Osteocyte (in vitro differentiated cells): Measurements from ENCODE around the gene KLHDC7B. TPM values are rescaled to one million over a fixed set of nuclear protein-coding genes. Genes with fewer than 3 reads are reported as not detected.

Source experiments
- DNase-seq: peaks from one replicate; pipeline ENCODE4 v3.0.0; 2021; ENCODE audit warnings: mixed read lengths; ENCODE audit not compliant: unreplicated experiment; ENCODE audit errors: extremely low spot score
- H3K27ac Mint-ChIP-seq: one replicate; pipeline ENCODE4 v1.8.0; 2021; ENCODE audit warnings: mild to moderate bottlenecking, mixed read lengths; ENCODE audit not compliant: unreplicated experiment
- H3K27me3 Mint-ChIP-seq: one replicate; pipeline ENCODE4 v1.8.0; 2021; ENCODE audit warnings: mixed read lengths; ENCODE audit not compliant: unreplicated experiment
- H3K36me3 Mint-ChIP-seq: one replicate; pipeline ENCODE4 v1.8.0; 2021; ENCODE audit warnings: mixed read lengths; ENCODE audit not compliant: unreplicated experiment
- H3K4me1 Mint-ChIP-seq: one replicate; pipeline ENCODE4 v1.8.0; 2021; ENCODE audit warnings: mixed read lengths; ENCODE audit not compliant: unreplicated experiment
- H3K4me3 Mint-ChIP-seq: one replicate; pipeline ENCODE4 v1.8.0; 2021; ENCODE audit warnings: mild to moderate bottlenecking, moderate library complexity, mixed read lengths; ENCODE audit not compliant: unreplicated experiment
- H3K9me3 Mint-ChIP-seq: one replicate; pipeline ENCODE4 v1.8.0; 2021; ENCODE audit warnings: mixed read lengths; ENCODE audit not compliant: unreplicated experiment
- total RNA-seq: library from RNA; stranded (reverse); gene quantifications from 2 replicates; pipeline ENCODE4 v1.2.1, GENCODE V29; 2021
- TF ChIP-seq, protein P1 (sequence below): fragments of 200-600 bp; sonication (generic); IDR thresholded peaks from 2 replicates; pipeline ENCODE4 v1.5.0; 2021; ENCODE audit warnings: antibody characterized with exemption, mild to moderate bottlenecking, moderate library complexity

Gene KLHDC7B
- total RNA-seq, 1 donor from 2014 or later, result 0.21 TPM

DNA sequence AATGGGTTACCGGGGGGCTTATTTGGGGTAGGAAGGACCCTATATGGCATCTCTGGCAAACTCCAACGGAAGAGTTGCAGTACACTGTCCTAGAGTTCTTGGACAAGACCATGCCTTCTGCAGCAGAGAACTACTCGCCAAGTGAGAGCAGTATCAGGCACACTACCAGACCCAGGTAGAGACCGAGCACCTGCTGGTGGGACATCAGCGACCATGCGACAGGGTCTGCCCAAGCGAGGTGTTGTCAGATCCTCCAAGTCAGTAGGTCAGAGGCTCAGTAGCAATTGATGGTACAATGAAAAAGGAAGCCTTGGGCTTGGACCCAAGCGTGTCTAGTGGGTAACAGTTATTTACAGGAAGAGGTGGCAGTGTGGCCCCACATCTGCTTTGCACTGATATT is 40.1 kb downstream of the KLHDC7B start:
- no peak overlapping the region for H3K4me3 Mint-ChIP-seq

DNA sequence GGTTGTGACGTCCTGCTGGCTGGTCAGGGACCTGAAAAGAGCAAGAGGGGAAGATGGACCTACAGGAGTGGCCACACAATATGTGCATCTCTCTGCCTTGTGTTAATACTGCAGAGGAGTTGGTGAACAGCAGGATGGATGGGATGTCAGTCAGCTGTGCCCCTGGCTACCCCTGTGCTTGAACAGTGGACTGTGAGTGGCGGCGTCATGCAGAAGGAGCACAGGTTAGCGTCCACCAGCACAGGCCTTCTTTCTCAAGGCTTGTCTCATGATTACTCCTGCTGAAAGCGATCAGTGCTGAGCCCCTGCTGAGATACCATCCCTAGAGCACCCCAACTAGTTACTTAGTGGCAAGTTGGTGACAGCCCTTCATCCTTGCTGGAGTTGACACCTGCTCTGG is 40.7 kb downstream of the KLHDC7B start:
- no peak for DNase-seq
- no peak overlapping the region for H3K4me3 Mint-ChIP-seq
- TF ChIP-seq, protein P1, sequence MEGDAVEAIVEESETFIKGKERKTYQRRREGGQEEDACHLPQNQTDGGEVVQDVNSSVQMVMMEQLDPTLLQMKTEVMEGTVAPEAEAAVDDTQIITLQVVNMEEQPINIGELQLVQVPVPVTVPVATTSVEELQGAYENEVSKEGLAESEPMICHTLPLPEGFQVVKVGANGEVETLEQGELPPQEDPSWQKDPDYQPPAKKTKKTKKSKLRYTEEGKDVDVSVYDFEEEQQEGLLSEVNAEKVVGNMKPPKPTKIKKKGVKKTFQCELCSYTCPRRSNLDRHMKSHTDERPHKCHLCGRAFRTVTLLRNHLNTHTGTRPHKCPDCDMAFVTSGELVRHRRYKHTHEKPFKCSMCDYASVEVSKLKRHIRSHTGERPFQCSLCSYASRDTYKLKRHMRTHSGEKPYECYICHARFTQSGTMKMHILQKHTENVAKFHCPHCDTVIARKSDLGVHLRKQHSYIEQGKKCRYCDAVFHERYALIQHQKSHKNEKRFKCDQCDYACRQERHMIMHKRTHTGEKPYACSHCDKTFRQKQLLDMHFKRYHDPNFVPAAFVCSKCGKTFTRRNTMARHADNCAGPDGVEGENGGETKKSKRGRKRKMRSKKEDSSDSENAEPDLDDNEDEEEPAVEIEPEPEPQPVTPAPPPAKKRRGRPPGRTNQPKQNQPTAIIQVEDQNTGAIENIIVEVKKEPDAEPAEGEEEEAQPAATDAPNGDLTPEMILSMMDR, result no peak
- H3K9me3 Mint-ChIP-seq, result no peaks in the 10 kb centered on the region
- H3K4me1 Mint-ChIP-seq, result peaks cover 7% of the 10 kb centered on the region
- H3K27me3 Mint-ChIP-seq, result no peaks in the 10 kb centered on the region
- H3K36me3 Mint-ChIP-seq, result no peaks in the 10 kb centered on the region
- no peak overlapping the region for H3K27ac Mint-ChIP-seq

More for the DNA sequence above, 40.1 kb downstream of the KLHDC7B start:
- Mint-ChIP-seq H3K36me3 (no peaks in the 10 kb centered on the region), H3K27me3 (no peaks in the 10 kb centered on the region), H3K9me3 (no peaks in the 10 kb centered on the region), H3K4me1 (peaks cover 9% of the 10 kb centered on the region), H3K27ac (no peak overlapping the region)
- no peak for DNase-seq
- TF ChIP-seq, protein P1, result no peak

DNA sequence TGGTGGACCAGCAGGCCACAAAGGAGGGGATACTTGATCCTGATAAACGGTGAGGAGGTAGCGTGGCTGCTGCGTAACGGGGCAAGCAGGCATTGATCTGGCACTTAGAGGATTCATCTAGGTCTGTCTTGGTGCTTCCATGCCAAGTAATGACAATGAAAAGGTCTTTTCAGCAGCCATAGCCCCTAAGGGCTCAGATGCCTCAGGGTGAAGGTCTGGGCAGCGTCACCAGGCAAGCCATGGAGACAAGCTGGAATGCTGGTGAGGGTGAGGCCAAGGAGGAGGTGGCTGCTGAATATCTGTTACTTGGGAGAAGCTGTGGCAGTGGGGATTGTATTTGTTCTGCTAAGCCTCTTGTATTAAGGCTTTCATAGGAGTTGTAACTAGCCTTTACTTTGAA is 41.7 kb downstream of the KLHDC7B start:
- Mint-ChIP-seq H3K27me3 (no peaks in the 10 kb centered on the region), H3K4me3 (no peak overlapping the region), H3K4me1 (peaks cover 6% of the 10 kb centered on the region), H3K36me3 (no peaks in the 10 kb centered on the region), H3K9me3 (no peaks in the 10 kb centered on the region), H3K27ac (no peak overlapping the region)
- TF ChIP-seq, protein P1, result no peak
- no peak for DNase-seq

DNA sequence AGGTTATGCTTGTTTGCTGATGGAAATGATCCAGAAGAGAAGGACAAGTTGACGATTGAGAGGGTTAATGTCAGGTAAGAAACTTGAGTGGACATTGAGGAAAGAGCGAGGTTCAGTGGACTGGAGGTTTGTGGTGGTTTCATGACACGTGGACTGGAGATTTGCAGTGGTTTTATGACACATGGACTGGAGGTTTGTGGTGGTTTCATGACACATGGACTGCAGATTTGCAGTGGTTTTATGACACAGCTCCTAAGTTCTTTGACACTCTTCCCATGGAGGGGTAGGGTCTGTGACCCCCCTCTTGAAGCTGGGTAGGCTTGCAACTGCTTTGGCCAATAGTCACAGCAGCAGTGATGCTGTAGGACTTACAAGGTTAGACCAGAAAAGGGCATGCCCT is 49.5 kb downstream of the KLHDC7B start:
- Mint-ChIP-seq H3K36me3 (no peaks in the 10 kb centered on the region), H3K27ac (no peak overlapping the region), H3K4me1 (peaks cover 5% of the 10 kb centered on the region), H3K27me3 (peaks cover 4% of the 10 kb centered on the region), H3K4me3 (no peak overlapping the region), H3K9me3 (no peaks in the 10 kb centered on the region)
- no peak for DNase-seq
- TF ChIP-seq, protein P1, result no peak

DNA sequence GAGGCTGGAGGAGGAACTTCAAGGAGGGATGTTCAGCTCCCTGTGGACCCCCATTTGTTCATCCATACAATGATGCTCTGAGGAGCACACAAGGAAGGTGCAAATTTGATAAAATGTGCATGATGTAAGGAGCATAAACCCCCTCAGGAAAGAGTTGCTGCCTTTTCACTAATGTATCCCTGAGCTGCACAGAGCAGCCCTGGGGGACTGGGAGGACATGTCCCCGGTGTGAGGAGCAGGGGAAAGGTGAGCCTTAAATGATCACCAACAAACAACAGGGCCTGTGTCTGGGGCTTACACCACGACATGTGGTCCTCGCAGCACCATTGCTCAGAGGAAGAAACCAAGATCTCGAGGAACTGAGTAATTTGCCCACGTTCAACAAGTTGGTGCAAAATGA is 51.4 kb downstream of the KLHDC7B start:
- no peak overlapping the region for H3K27ac Mint-ChIP-seq
- no peak for DNase-seq

More for the DNA sequence above, 51.4 kb downstream of the KLHDC7B start:
- H3K27me3 Mint-ChIP-seq, result peaks cover 5% of the 10 kb centered on the region
- no peaks in the 10 kb centered on the region for H3K9me3 Mint-ChIP-seq
- H3K4me1 Mint-ChIP-seq, result peaks cover 10% of the 10 kb centered on the region
- no peak overlapping the region for H3K4me3 Mint-ChIP-seq
- TF ChIP-seq, protein P1, result no peak
- H3K36me3 Mint-ChIP-seq, result no peaks in the 10 kb centered on the region
